ENCODE measurements around the gene DDX27. TPM values are rescaled to one million over a fixed set of nuclear protein-coding genes. Genes with fewer than 3 reads are reported as not detected.

The DDX27 gene
- total and polyA plus RNA-seq, 2 of the 13 experiments (the other 11 are each of a cell fraction or from before 2014, with no cell fraction given): 42.6 to 72.8 TPM

DNA sequence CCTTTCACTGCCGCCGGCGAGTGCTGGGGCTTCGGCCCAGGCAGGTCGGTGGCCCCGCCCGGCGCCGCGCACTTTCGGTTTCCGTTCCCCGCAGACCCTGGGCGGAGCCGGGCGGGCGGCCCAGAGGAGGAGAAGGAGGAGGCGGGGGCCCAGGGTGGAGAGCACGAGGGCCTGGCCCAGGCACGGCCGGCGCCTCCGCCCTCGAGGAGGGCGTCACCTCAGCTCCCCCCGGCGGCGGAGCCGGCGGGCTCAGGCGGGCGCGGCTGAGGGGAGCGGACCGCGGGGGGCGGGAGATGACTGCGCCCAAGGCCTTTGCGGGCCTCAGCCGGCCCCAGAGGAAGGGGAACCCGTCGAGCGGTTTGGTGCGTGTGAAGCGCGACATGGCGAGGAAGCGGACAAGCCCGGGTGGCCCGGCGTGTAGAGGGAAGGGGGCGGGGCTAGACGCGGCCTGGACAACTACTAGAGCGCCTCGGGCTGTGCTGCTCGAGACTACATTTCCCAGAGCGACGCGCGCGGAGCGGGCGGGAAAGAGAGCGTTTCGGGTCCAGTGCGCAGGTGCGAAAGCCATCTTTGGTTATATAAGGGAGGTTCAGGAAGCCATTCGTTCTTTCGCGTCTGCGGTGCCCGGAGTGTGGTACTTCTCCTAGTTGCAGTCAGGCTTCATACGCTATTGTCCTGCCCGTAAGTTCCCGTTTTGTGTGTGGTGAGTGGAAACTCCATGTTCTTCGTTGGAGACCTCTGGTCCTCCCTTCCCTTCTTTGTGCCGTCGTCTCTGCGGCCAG lies 59.0 kb downstream of the DDX27 start, which contains the start of gene ZNFX1:
TSS of gene ZNFX1 (minus strand) at position 22 of the 782 bp plus-strand sequence. CDS start 2,218 bp downstream, outside the sequence.
- POLR2A ChIA-PET: interaction anchor here (0.6 to 6.0 kb wide), 21 partner anchors 8 to 356 kb away, joined by 3 to 46 read pairs (median 4); partner anchors contain the start of genes DDX27 and STAU1
- Histone ChIP-seq H3K79me2 (ENCODE audit: insufficient read depth, low read length) (peaks cover 82% of the 10 kb centered on the region), H3K4me2 (ENCODE audit: low read depth, low read length) (peak within 1 kb of the TSS; percentile 96), H3K4me3 (replicated peaks in 1 of 3; ENCODE audit: insufficient read depth in 1 of 3, low read depth in 2 of 3, low read length in 3 of 3) (peak within 1 kb of the TSS; percentile 91 to 98 (median 93)), H3K4me1 (ENCODE audit: insufficient read depth, low read length) (peaks cover 60% of the 10 kb centered on the region), H3K27ac (ENCODE audit: extremely low read length, insufficient read depth, low read length) (peak within 1 kb of the TSS; percentile 91), H3K9me3 (ENCODE audit: low read length) (no peaks in the 10 kb centered on the region), H3K9ac (ENCODE audit: insufficient read depth, low read depth, low read length) (peak within 1 kb of the TSS; percentile 99), H3K36me3 (replicated peaks in 1 of 2; ENCODE audit: control insufficient read depth in 1 of 2, insufficient read depth in 2 of 2, low read length in 2 of 2) (peaks cover 29 to 51% of the 10 kb centered on the region in 2 experiments), H2AFZ (ENCODE audit: low read length) (no peak within 1 kb of the TSS), H3K27me3 (ENCODE audit: control insufficient read depth in 1 of 2, insufficient read depth in 2 of 2, low read length in 2 of 2) (peaks cover 0 to 4% of the 10 kb centered on the region in 2 experiments; a peak in 1 of 5 replicates), H4K20me1 (ENCODE audit: insufficient read depth, low read length) (peaks cover 47% of the 10 kb centered on the region)
- in situ Hi-C loops (cut with HindIII; ENCODE audit: extremely low pct_ligation_motif_present, low pct_unique_long_range_greater_than_20kb) (no loop called here), intact Hi-C loops (cut with micrococcal nuclease; ENCODE audit: unreplicated experiment) (loop anchor here (5.0 kb wide), 2 partner anchors 91 to 461 kb away; partner anchors contain the start of gene STAU1)
- under 1% methylated on average over 48 of the region's 80 CpGs for WGBS (ENCODE audit: low lambda C conversion rate)
- ATAC-seq (peak; percentile 89), DNase-seq (ENCODE audit: low spot score) (peak; percentile 99), FAIRE-seq (peak; percentile 59)
- CTCF ChIA-PET (ENCODE audit: low intra/inter-chr PET ratio, low total read pairs): no interaction called here
- no TSS peak for BruUV-seq (replicated peaks)
- TF ChIP-seq ZNF629 (CRISPR knock-in tag; conservative IDR thresholded peaks at IDR 0.05) (peak; percentile 74), WIZ (CRISPR knock-in tag; IDR thresholded peaks at IDR 0.05) (peak; percentile 21; the same call in 1 of the 2 replicates), ERF (CRISPR knock-in tag; IDR thresholded peaks at IDR 0.05) (peak; percentile 90; the same call in 1 of the 2 replicates), SMARCE1 (IDR thresholded peaks at IDR 0.05; ENCODE audit: borderline replicate concordance) (no peak), PHF21A (CRISPR knock-in tag; IDR thresholded peaks at IDR 0.05) (peak; percentile 80), PRPF4 (IDR thresholded peaks at IDR 0.05; ENCODE audit: low read depth, low read length, poor library complexity, severe bottlenecking) (no peak), TEF (CRISPR knock-in tag; IDR thresholded peaks at IDR 0.05) (peak; percentile 97), FLYWCH1 (CRISPR knock-in tag; IDR thresholded peaks at IDR 0.05) (peak; percentile 75; the same call in 1 of the 2 replicates), SMAD3 (CRISPR knock-in tag; IDR thresholded peaks at IDR 0.05) (peak; percentile 98), JUNB (CRISPR knock-in tag; IDR thresholded peaks at IDR 0.05; ENCODE audit: borderline replicate concordance) (0 out of 2 replicates have a peak, but pooled peaks have one; percentile 68), ZNF292 (CRISPR knock-in tag; IDR thresholded peaks at IDR 0.05; ENCODE audit: borderline replicate concordance, low read depth) (no peak), ZNF432 (CRISPR knock-in tag; IDR thresholded peaks at IDR 0.05; ENCODE audit: borderline replicate concordance) (no peak), SRSF9 (IDR thresholded peaks at IDR 0.05; ENCODE audit: borderline replicate concordance, insufficient read depth, low read depth, low read length, poor library complexity, severe bottlenecking) (no peak), MBNL3 (CRISPR knock-in tag; conservative IDR thresholded peaks at IDR 0.05) (no peak), ZNF276 (CRISPR knock-in tag; IDR thresholded peaks at IDR 0.05; ENCODE audit: low read depth) (peak; percentile 90; the same call in 1 of the 2 replicates), FOXM1 (CRISPR knock-in tag; IDR thresholded peaks at IDR 0.05) (peak; percentile 91), MIER2 (CRISPR knock-in tag; IDR thresholded peaks at IDR 0.05) (peak; percentile 76), BHLHE40 (IDR thresholded peaks at IDR 0.05; ENCODE audit: low read length) (peak; percentile 30), MTA3 (CRISPR knock-in tag; IDR thresholded peaks at IDR 0.05) (no peak)
- TF ChIP-seq, protein P1, sequence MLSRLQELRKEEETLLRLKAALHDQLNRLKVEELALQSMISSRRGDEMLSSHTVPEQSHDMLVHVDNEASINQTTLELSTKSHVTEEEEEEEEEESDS (CRISPR knock-in tag; IDR thresholded peaks at IDR 0.05; ENCODE audit: borderline replicate concordance): peak; percentile 97
- TF ChIP-seq, protein P2, sequence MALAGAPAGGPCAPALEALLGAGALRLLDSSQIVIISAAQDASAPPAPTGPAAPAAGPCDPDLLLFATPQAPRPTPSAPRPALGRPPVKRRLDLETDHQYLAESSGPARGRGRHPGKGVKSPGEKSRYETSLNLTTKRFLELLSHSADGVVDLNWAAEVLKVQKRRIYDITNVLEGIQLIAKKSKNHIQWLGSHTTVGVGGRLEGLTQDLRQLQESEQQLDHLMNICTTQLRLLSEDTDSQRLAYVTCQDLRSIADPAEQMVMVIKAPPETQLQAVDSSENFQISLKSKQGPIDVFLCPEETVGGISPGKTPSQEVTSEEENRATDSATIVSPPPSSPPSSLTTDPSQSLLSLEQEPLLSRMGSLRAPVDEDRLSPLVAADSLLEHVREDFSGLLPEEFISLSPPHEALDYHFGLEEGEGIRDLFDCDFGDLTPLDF (CRISPR knock-in tag; IDR thresholded peaks at IDR 0.05): peak; percentile 100
